Measurements from ENCODE around the gene TBCK. TPM values are rescaled to one million over a fixed set of nuclear protein-coding genes. Genes with fewer than 3 reads are reported as not detected.

Gene TBCK
- total RNA-seq, 1 donor from 2014 or later: 28.2 TPM

- no peak for TF ChIP-seq CTCF (IDR thresholded peaks at IDR 0.05)
- DNase-seq (ENCODE audit: low spot score): peak; percentile 56
- Mint-ChIP-seq H3K27ac (ENCODE audit: unreplicated experiment) (no peak overlapping the region), H3K4me1 (ENCODE audit: low read depth) (peaks cover 9% of the 10 kb centered on the region), H3K9me3 (ENCODE audit: low read depth) (no peaks in the 10 kb centered on the region), H3K4me3 (ENCODE audit: unreplicated experiment) (no peak overlapping the region), H3K27me3 (ENCODE audit: low read depth) (no peaks in the 10 kb centered on the region), H3K36me3 (ENCODE audit: low read depth) (peaks cover 6% of the 10 kb centered on the region)
These were observed 60.8 kb downstream of the TBCK start for GRCh38 chr4:106255195-106255594.

GRCh38 chr4:106253364-106254129 is 62.5 kb downstream of the TBCK start:
- Mint-ChIP-seq H3K27ac (ENCODE audit: unreplicated experiment) (no peak overlapping the region), H3K9me3 (ENCODE audit: low read depth) (no peaks in the 10 kb centered on the region), H3K4me1 (ENCODE audit: low read depth) (peaks cover 8% of the 10 kb centered on the region), H3K27me3 (ENCODE audit: low read depth) (no peaks in the 10 kb centered on the region), H3K4me3 (ENCODE audit: unreplicated experiment) (no peak overlapping the region), H3K36me3 (ENCODE audit: low read depth) (peaks cover 9% of the 10 kb centered on the region)
- DNase-seq (ENCODE audit: low spot score): no peak
- no peak for TF ChIP-seq CTCF (IDR thresholded peaks at IDR 0.05)

GRCh38 chr4:106247600-106247999 is 68.4 kb downstream of the TBCK start:
- Mint-ChIP-seq H3K9me3 (ENCODE audit: low read depth) (peaks cover 2% of the 10 kb centered on the region), H3K4me3 (ENCODE audit: unreplicated experiment) (no peak overlapping the region), H3K27me3 (ENCODE audit: low read depth) (no peaks in the 10 kb centered on the region), H3K36me3 (ENCODE audit: low read depth) (peaks cover 9% of the 10 kb centered on the region), H3K4me1 (ENCODE audit: low read depth) (no peaks in the 10 kb centered on the region), H3K27ac (ENCODE audit: unreplicated experiment) (no peak overlapping the region)
- no peak for TF ChIP-seq CTCF (IDR thresholded peaks at IDR 0.05)
- DNase-seq (ENCODE audit: low spot score): no peak

GRCh38 chr4:106246441-106246840 is 69.6 kb downstream of the TBCK start:
- H3K4me3 Mint-ChIP-seq (ENCODE audit: unreplicated experiment): no peak overlapping the region
- H3K27me3 Mint-ChIP-seq (ENCODE audit: low read depth): no peaks in the 10 kb centered on the region
- H3K9me3 Mint-ChIP-seq (ENCODE audit: low read depth): peaks cover 2% of the 10 kb centered on the region
- no peak for TF ChIP-seq CTCF (IDR thresholded peaks at IDR 0.05)
- H3K27ac Mint-ChIP-seq (ENCODE audit: unreplicated experiment): no peak overlapping the region
- H3K36me3 Mint-ChIP-seq (ENCODE audit: low read depth): peaks cover 9% of the 10 kb centered on the region
- no peak for DNase-seq (ENCODE audit: low spot score)
- no peaks in the 10 kb centered on the region for H3K4me1 Mint-ChIP-seq (ENCODE audit: low read depth)

- no peak for TF ChIP-seq CTCF (IDR thresholded peaks at IDR 0.05)
- Mint-ChIP-seq H3K27me3 (ENCODE audit: low read depth) (no peaks in the 10 kb centered on the region), H3K4me3 (ENCODE audit: unreplicated experiment) (no peak overlapping the region), H3K36me3 (ENCODE audit: low read depth) (peaks cover 7% of the 10 kb centered on the region), H3K27ac (ENCODE audit: unreplicated experiment) (no peak overlapping the region), H3K9me3 (ENCODE audit: low read depth) (peaks cover 2% of the 10 kb centered on the region), H3K4me1 (ENCODE audit: low read depth) (no peaks in the 10 kb centered on the region)
- DNase-seq (ENCODE audit: low spot score): no peak
These were observed 70.8 kb downstream of the TBCK start for GRCh38 chr4:106245176-106245575.

Measured in chondrocyte (in vitro differentiated cells).